Measurements from ENCODE around the gene TBX21.

GRCh38 chr17:47694581-47695428, 38.2 kb upstream of the TBX21 start:
- no peak for TF ChIP-seq CTCF (IDR thresholded peaks at IDR 0.05)
- no peak for TF ChIP-seq POLR2A (IDR thresholded peaks at IDR 0.05)

Data from breast epithelium (tissue), 3 donors.